Measurements from ENCODE around the gene HMCN2.

- no peak for TF ChIP-seq EZH2 (IDR thresholded peaks at IDR 0.05)
- TF ChIP-seq POLR2AphosphoS5 (IDR thresholded peaks at IDR 0.05; ENCODE audit: borderline replicate concordance, low read depth, low read length) = no peak
Observed at GRCh38 chr9:130423272-130423671, 157.7 kb downstream of the HMCN2 start.
